HG02852 (cell line): Measurements from ENCODE around the gene PFAS.
"Not testable (repeated sequence)": the region's sequence is repeated elsewhere in the genome, so short reads cannot be mapped to it uniquely, and the experiment has no call there.

Experiments
- ATAC-seq: cut with Tn5 transposase; IDR thresholded peaks from one replicate; pipeline ENCODE4 v1.9.1; 2021; ENCODE audit warnings: mild to moderate bottlenecking, moderate library complexity; ENCODE audit not compliant: unreplicated experiment

The PFAS gene

GRCh38 chr17:8248751-8249607, at the start of gene PFAS:
PFAS (plus strand) TSS chr17:8249289; CDS start chr17:8253938, 4,649 bp downstream.
- ATAC-seq = no peak

- ATAC-seq = no peak
These were observed 44.1 kb upstream of the PFAS start for GRCh38 chr17:8204761-8205555.

- ATAC-seq = no peak
These were observed 42.6 kb upstream of the PFAS start for GRCh38 chr17:8206536-8206935.

GRCh38 chr17:8209907-8210760, 39.0 kb upstream of the PFAS start, which contains the start of gene AURKB:
AURKB (minus strand) TSS chr17:8210575; CDS start chr17:8210224, 351 bp downstream.
- ATAC-seq = peak; percentile 79

- ATAC-seq = no peak
These were observed 38.2 kb upstream of the PFAS start for GRCh38 chr17:8210761-8211458.

- no peak for ATAC-seq
These were observed 36.5 kb upstream of the PFAS start for GRCh38 chr17:8212312-8213180.

GRCh38 chr17:8214000-8214399, 35.1 kb upstream of the PFAS start:
- not testable (repeated sequence) for ATAC-seq

- ATAC-seq = peak; percentile 16
These were observed 28.1 kb upstream of the PFAS start for GRCh38 chr17:8220783-8221662.

GRCh38 chr17:8221663-8222379, 27.3 kb upstream of the PFAS start:
- ATAC-seq = peak; percentile 32

GRCh38 chr17:8222380-8222629, 26.8 kb upstream of the PFAS start:
- ATAC-seq = peak; percentile 31

- peak; percentile 33 for ATAC-seq
These were observed 26.3 kb upstream of the PFAS start for GRCh38 chr17:8222630-8223355.

GRCh38 chr17:8223356-8224126, 25.5 kb upstream of the PFAS start:
- no peak for ATAC-seq

GRCh38 chr17:8224891-8225812, 23.9 kb upstream of the PFAS start:
- ATAC-seq = no peak

- no peak for ATAC-seq
These were observed 23.1 kb upstream of the PFAS start for GRCh38 chr17:8225813-8226535.
